Stomach (tissue), 9 donors: ENCODE results near the gene IQCC. TPM values are rescaled to one million over a fixed set of nuclear protein-coding genes. Genes with fewer than 3 reads are reported as not detected.

Experiments used
- DNase-seq, 2 donors: peaks; one replicate each; pipeline versions ENCODE4 v3.0.0 to v3.0.0-alpha.2; 2013 to 2019
- H3K27ac ChIP-seq, 5 donors: fragments of 200-600 bp in 4 of 5; sonication (generic) in 4 of 5; one replicate each; pipeline ENCODE4 v1.5.1; 2013 to 2019; ENCODE audit warnings: mild to moderate bottlenecking in 1 of 5, moderate library complexity in 1 of 5
- H3K27me3 ChIP-seq, 3 donors: fragments of 200-600 bp; sonication (generic); one replicate each; pipeline ENCODE4 v1.5.1; 2017 to 2019; ENCODE audit warnings: mixed run types in 1 of 3
- H3K36me3 ChIP-seq, 4 donors: fragments of 200-600 bp; sonication (generic); 1 replicate in 3 of 4; 2 replicates in 1 of 4; pipeline ENCODE4 v1.5.1; 2016 to 2019
- H3K4me1 ChIP-seq, 4 donors: fragments of 200-600 bp; sonication (generic); one replicate each; pipeline ENCODE4 v1.5.1; 2016 to 2019
- H3K4me3 ChIP-seq, 4 donors: fragments of 200-600 bp; sonication (generic) in 3 of 4; one replicate each; pipeline ENCODE4 v1.5.1; 2016 to 2019; ENCODE audit warnings: mild to moderate bottlenecking in 1 of 4
- H3K9me3 ChIP-seq, 4 donors: fragments of 200-600 bp; sonication (generic); one replicate each; pipeline ENCODE4 v1.5.1; 2016 to 2019
- EP300 ChIP-seq: sonication (generic); formaldehyde crosslinking; IDR thresholded peaks from one replicate; pipeline ENCODE4 v1.6.1; 2017; ENCODE audit warnings: antibody characterized with exemption
- POLR2A ChIP-seq, 4 donors: fragments of 450-650 bp; IDR thresholded peaks; one replicate each; pipeline ENCODE4 v1.6.1; 2016; ENCODE audit warnings: antibody characterized with exemption in 4 of 4, control low read depth in 2 of 4, mild to moderate bottlenecking in 1 of 4, moderate library complexity in 1 of 4
- POLR2AphosphoS5 ChIP-seq, 3 donors: sonication (generic); formaldehyde crosslinking; IDR thresholded peaks; one replicate each; pipeline ENCODE4 v1.6.1; 2016; ENCODE audit warnings: antibody characterized with exemption in 3 of 3
- WGBS, 5 donors: extraction: QIAGEN DNeasy Blood & Tissue Kit in 3 of 5; methylation state at CpG; one replicate each; pipeline versions ENCODE4 v1.1.5 to v1.1.7; 2013 to 2018; 5-methylcytosine and 5-hydroxymethylcytosine counted together
- intact Hi-C: fragments of 100-400 bp; cut with DNase I; formaldehyde crosslinking; loops from one replicate; pipeline ENCODE4 v1.15.1; 2023; ENCODE audit warnings: low total_unique reads
- polyA plus RNA-seq, 3 donors: library from polyadenylated mRNA; stranded (reverse); fragments of 200-250 nt; gene quantifications; one replicate each; pipeline ENCODE4 v1.2.3, GENCODE V29; 2013
- total RNA-seq, 5 donors: library from RNA; depleted of rRNA; stranded (reverse); fragments of >200 nt; gene quantifications; one replicate each; pipeline versions ENCODE4 v1.1.0 to v1.2.3, GENCODE V29; 2014 to 2016
- TF ChIP-seq, protein P1 (sequence below), 7 experiments: fragments of 450-650 bp in 4 of 7; fragments of 200-600 bp in 3 of 7; sonication (generic) in 3 of 7; IDR thresholded peaks; one replicate each; pipeline ENCODE4 v1.5.1; 2016 to 2019; ENCODE audit warnings: antibody characterized with exemption in 7 of 7, control low read depth in 2 of 7, mild to moderate bottlenecking in 1 of 7
- donor health status: healthy with polysubstance abuse.
- donor health status: Bipolar disorder and iron deficiency.
- donor health status: healthy.

The IQCC gene
- total and polyA plus RNA-seq, 8 donors, result 1.3 to 5.5 (median 2.3) TPM; not detected in 1

DNA sequence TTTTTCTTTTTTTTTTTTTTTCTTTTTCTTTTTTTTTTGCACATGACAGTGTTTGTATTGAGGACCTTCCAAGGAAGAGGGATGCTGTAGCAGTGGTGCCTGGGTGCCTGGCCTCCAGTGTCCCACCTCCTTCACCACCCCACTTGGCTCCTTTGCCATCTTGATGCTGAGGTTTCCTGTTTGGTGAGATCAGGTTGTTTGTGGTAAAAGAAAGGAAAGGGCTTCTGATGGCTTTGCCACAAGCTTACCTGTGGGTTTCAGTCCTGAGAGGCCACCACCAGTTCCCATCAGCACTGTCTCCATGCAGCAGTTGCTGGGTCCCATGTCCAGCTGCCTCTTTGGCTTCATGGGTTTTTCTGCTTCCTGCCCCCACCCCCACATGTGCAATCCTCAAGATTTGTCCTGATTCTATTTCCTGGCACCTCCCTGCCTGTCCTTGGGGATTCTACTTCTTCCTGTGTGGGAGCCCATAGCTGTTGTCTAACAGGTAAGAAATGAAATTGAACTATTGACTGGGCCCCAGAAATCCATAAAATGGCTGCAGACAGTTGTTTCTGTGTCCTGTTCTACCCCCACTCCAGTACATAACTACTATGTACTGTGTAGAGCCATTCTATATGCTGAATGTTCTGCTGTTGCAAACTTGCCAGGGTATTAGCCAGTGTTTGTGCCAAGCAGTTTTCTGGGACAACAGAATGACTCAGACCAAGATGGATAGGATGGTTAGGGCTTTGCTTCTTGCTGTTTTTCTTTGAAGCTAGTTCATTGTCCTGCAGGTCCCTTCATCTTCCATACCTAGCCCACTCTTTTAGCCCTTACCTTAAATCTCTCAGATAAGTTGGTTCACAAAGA, 9.3 kb upstream of the IQCC start:
- Histone ChIP-seq H3K27me3 (no peaks in the 10 kb centered on the region), H3K9me3 (no peaks in the 10 kb centered on the region), H3K4me3 (no peak overlapping the region), H3K4me1 (peaks cover 17 to 39% (median 26%) of the 10 kb centered on the region in 4 donors), H3K27ac (peak overlapping the region in 1 of 5 donors; percentile 8), H3K36me3 (peaks cover 53 to 75% (median 71%) of the 10 kb centered on the region in 4 donors)
- intact Hi-C loops, result no loop called here
- TF ChIP-seq EP300 (no peak), POLR2AphosphoS5 (IDR thresholded peaks at IDR 0.05) (no peak), POLR2A (IDR thresholded peaks at IDR 0.05) (no peak)
- TF ChIP-seq, protein P1, sequence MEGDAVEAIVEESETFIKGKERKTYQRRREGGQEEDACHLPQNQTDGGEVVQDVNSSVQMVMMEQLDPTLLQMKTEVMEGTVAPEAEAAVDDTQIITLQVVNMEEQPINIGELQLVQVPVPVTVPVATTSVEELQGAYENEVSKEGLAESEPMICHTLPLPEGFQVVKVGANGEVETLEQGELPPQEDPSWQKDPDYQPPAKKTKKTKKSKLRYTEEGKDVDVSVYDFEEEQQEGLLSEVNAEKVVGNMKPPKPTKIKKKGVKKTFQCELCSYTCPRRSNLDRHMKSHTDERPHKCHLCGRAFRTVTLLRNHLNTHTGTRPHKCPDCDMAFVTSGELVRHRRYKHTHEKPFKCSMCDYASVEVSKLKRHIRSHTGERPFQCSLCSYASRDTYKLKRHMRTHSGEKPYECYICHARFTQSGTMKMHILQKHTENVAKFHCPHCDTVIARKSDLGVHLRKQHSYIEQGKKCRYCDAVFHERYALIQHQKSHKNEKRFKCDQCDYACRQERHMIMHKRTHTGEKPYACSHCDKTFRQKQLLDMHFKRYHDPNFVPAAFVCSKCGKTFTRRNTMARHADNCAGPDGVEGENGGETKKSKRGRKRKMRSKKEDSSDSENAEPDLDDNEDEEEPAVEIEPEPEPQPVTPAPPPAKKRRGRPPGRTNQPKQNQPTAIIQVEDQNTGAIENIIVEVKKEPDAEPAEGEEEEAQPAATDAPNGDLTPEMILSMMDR (IDR thresholded peaks at IDR 0.05), result no peak
- DNase-seq, result no peak

DNA sequence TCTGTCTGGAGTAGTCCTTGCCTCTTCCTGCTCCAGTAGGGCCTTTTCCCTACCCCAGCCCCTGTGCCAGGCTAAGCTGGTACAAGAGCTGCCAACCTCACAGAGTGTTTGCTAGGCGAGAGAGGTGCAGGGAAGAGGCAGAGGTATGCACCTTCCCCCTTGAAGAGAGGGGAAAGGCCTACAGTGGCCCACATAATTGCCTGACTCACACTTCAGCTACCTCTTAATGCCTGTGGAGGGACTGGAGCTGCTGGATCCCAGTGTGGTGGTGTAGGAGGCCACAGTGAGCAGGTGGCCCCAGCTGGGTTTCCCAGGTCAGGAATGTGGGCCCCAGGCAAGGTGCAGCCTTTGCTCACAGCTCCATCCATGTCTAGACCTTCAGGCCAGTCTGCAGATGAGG, 8.4 kb upstream of the IQCC start:
- Histone ChIP-seq H3K27me3 (no peaks in the 10 kb centered on the region), H3K36me3 (peaks cover 44 to 67% (median 62%) of the 10 kb centered on the region in 4 donors), H3K27ac (peak overlapping the region in 1 of 5 donors; percentile 8), H3K4me1 (peaks cover 26 to 48% (median 35%) of the 10 kb centered on the region in 4 donors), H3K4me3 (no peak overlapping the region), H3K9me3 (no peaks in the 10 kb centered on the region)
- DNase-seq, result no peak
- TF ChIP-seq, protein P1 (IDR thresholded peaks at IDR 0.05), result no peak
- TF ChIP-seq EP300 (no peak), POLR2AphosphoS5 (IDR thresholded peaks at IDR 0.05) (no peak), POLR2A (IDR thresholded peaks at IDR 0.05) (no peak)
- intact Hi-C loops, result no loop called here
- 54 to 91% (median 87%) methylated on average over 1 of the region's 1 CpG for WGBS, 5 donors

DNA sequence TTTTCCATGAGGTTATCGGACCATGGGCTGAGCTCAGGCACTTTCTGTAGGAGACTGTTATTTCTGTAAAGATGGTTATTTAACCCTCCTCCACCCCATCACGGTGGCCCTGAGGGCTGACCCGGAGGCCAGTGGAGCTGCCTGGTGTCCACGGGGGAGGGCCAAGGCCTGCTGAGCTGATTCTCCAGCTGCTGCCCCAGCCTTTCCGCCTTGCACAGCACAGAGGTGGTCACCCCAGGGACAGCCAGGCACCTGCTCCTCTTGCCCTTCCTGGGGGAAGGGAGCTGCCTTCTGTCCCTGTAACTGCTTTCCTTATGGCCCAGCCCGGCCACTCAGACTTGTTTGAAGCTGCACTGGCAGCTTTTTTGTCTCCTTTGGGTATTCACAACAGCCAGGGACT, 7.6 kb upstream of the IQCC start:
- peaks cover 37 to 59% (median 55%) of the 10 kb centered on the region in 4 donors for H3K36me3 ChIP-seq
- H3K27ac ChIP-seq, result peak overlapping the region in 1 of 5 donors; percentile 37
- TF ChIP-seq EP300 (no peak), POLR2A (IDR thresholded peaks at IDR 0.05) (no peak), POLR2AphosphoS5 (IDR thresholded peaks at IDR 0.05) (no peak)
- TF ChIP-seq, protein P1 (IDR thresholded peaks at IDR 0.05), result no peak
- no peak overlapping the region for H3K4me3 ChIP-seq
- no peaks in the 10 kb centered on the region for H3K27me3 ChIP-seq
- DNase-seq, result no peak
- intact Hi-C loops, result no loop called here
- H3K9me3 ChIP-seq, result no peaks in the 10 kb centered on the region
- WGBS, 5 donors, result 58 to 77% (median 69%) methylated on average over 5 to 6 of the region's 6 CpGs
- H3K4me1 ChIP-seq, result peaks cover 26 to 51% (median 36%) of the 10 kb centered on the region in 4 donors

DNA sequence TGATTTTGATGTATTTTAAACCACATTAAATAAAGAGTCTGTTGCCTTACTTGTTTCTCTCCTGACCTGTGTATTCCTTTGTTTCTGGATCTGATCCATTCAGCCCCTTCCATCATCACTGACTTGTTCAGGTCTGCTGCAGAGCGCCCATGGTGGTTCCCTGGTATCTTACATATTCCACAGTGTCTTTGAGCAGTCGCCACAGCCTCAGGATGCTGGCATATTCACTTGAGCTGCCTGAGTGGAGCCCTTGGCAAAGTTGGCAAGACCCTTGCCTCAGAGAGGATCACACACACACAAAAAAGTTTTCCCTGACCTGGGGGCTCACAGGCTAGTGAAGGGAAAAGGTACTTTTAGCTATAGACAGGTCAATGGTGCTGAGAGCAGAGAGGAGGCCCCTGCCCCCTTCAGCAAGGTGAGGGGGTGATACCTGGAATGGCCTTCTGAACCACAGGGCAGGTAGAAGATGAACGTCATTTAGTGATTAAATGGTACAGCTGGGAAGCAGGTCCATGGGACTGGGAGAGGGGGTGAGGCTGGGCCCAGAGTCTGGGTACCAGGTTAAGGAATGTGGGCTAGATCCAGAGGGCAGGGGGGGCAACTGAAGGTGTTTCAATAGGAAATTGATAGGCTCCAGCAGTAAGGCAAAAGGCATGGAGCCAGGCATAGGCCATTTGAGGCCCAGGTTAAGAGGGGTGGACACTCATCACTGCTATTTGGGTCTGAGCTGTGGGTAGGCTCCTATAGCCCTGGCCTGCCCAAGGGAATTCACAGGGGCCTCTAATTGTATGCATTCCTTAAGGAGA, 7.0 kb upstream of the IQCC start:
- H3K27ac ChIP-seq, result peak overlapping the region in 1 of 5 donors; percentile 37
- WGBS, 5 donors, result 74 to 84% (median 81%) methylated on average over 3 of the region's 3 CpGs
- intact Hi-C loops, result no loop called here

More for the DNA sequence above, 7.0 kb upstream of the IQCC start:
- TF ChIP-seq, protein P1 (IDR thresholded peaks at IDR 0.05), result no peak
- TF ChIP-seq POLR2AphosphoS5 (IDR thresholded peaks at IDR 0.05) (no peak), POLR2A (IDR thresholded peaks at IDR 0.05) (no peak), EP300 (no peak)
- Histone ChIP-seq H3K9me3 (no peaks in the 10 kb centered on the region), H3K4me1 (peaks cover 26 to 51% (median 36%) of the 10 kb centered on the region in 4 donors), H3K4me3 (no peak overlapping the region), H3K27me3 (no peaks in the 10 kb centered on the region), H3K36me3 (peaks cover 31 to 53% (median 49%) of the 10 kb centered on the region in 4 donors)
- DNase-seq, result no peak
